Umbilical cord (tissue), 2 donors: ENCODE data around the gene SMC1B. TPM values are rescaled to one million over a fixed set of nuclear protein-coding genes. Genes with fewer than 3 reads are reported as not detected.
"Not testable (repeated sequence)": the region's sequence is repeated elsewhere in the genome, so short reads cannot be mapped to it uniquely, and the experiment has no call there.

Source experiments
- DNase-seq: peaks from one replicate; pipeline ENCODE4 v3.0.0-alpha.2; 2015; ENCODE audit warnings: low spot score
- total RNA-seq: library from RNA; depleted of rRNA; stranded (reverse); fragments of >200 nt; gene quantifications from one replicate; pipeline ENCODE4 v1.2.3, GENCODE V29; 2014; ENCODE audit warnings: low replicate concordance; ENCODE audit not compliant: insufficient read depth

The SMC1B gene
- total RNA-seq, 1 donor from 2014 or later, result 0.72 TPM

- no peak for DNase-seq
These were observed 32.8 kb upstream of the SMC1B start for GRCh38 chr22:45446216-45446615.

- no peak for DNase-seq
These were observed 31.8 kb upstream of the SMC1B start for GRCh38 chr22:45445031-45445710.

- no peak for DNase-seq
These were observed 30.8 kb upstream of the SMC1B start for GRCh38 chr22:45444168-45444567.

GRCh38 chr22:45442116-45442515 lies 28.7 kb upstream of the SMC1B start:
- no peak for DNase-seq

GRCh38 chr22:45441138-45441537 lies 27.7 kb upstream of the SMC1B start:
- peak; percentile 80 for DNase-seq

GRCh38 chr22:45440688-45441087 lies 27.3 kb upstream of the SMC1B start:
- DNase-seq, result not testable (repeated sequence)

GRCh38 chr22:45438336-45438735 lies 24.9 kb upstream of the SMC1B start:
- DNase-seq, result no peak

- DNase-seq, result not testable (repeated sequence)
These were observed 23.6 kb upstream of the SMC1B start for GRCh38 chr22:45436871-45437517.

- DNase-seq, result peak; percentile 96
These were observed 22.2 kb upstream of the SMC1B start for GRCh38 chr22:45435544-45436139.

- no peak for DNase-seq
These were observed 21.6 kb upstream of the SMC1B start for GRCh38 chr22:45434981-45435380.

GRCh38 chr22:45430871-45431270 lies 17.5 kb upstream of the SMC1B start:
- DNase-seq, result no peak

GRCh38 chr22:45429981-45430775 lies 16.8 kb upstream of the SMC1B start:
- DNase-seq, result no peak

GRCh38 chr22:45429424-45429823 lies 16.0 kb upstream of the SMC1B start:
- DNase-seq, result no peak

GRCh38 chr22:45428391-45429385 lies 15.3 kb upstream of the SMC1B start:
- no peak for DNase-seq

GRCh38 chr22:45427114-45427513 lies 13.7 kb upstream of the SMC1B start:
- DNase-seq, result no peak

GRCh38 chr22:45426387-45426786 lies 13.0 kb upstream of the SMC1B start:
- DNase-seq, result no peak

GRCh38 chr22:45425531-45426265 lies 12.3 kb upstream of the SMC1B start:
- DNase-seq, result no peak

- DNase-seq, result no peak
These were observed 11.7 kb upstream of the SMC1B start for GRCh38 chr22:45425101-45425500.

- DNase-seq, result no peak
These were observed 10.9 kb upstream of the SMC1B start for GRCh38 chr22:45424241-45424731.

GRCh38 chr22:45423524-45423923 lies 10.1 kb upstream of the SMC1B start:
- no peak for DNase-seq
